H1 (cell line): Measurements from ENCODE around the gene CALY. TPM values are rescaled to one million over a fixed set of nuclear protein-coding genes. Genes with fewer than 3 reads are reported as not detected.

Source experiments
- BRCA1 ChIP-seq: IDR thresholded peaks from 2 replicates; pipeline ENCODE4 v1.6.1; 2012; ENCODE audit warnings: low read depth, low read length, improper control_type of control experiment
- EGR1 ChIP-seq: IDR thresholded peaks from 2 replicates; pipeline ENCODE4 v1.6.1; 2011; ENCODE audit warnings: low read depth, low read length, borderline replicate concordance
- EP300 ChIP-seq, 2 experiments: IDR thresholded peaks; 1 replicate in 1 of 2; 2 replicates in 1 of 2; pipeline ENCODE4 v1.6.1; 2011 to 2012; ENCODE audit warnings: low read depth in 2 of 2, low read length in 2 of 2, mild to moderate bottlenecking in 2 of 2, borderline replicate concordance in 1 of 2, inconsistent platforms in 1 of 2, moderate library complexity in 1 of 2
- GTF2F1 ChIP-seq: IDR thresholded peaks from 2 replicates; pipeline ENCODE4 v1.6.1; 2012; ENCODE audit warnings: low read depth, low read length, improper control_type of control experiment, borderline replicate concordance
- KDM1A ChIP-seq: fragments of 200-600, 300-600 bp; sonication (generic); IDR thresholded peaks from 2 replicates; pipeline ENCODE4 v1.7.1; 2016; ENCODE audit warnings: mild to moderate bottlenecking, low read length, borderline replicate concordance
- KDM5A ChIP-seq: fragments of 200-600 bp; IDR thresholded peaks from 2 replicates; pipeline ENCODE4 v1.7.1; 2012; ENCODE audit warnings: mild to moderate bottlenecking, low read length, inconsistent platforms, mixed read lengths
- RXRA ChIP-seq: IDR thresholded peaks from 2 replicates; pipeline ENCODE4 v1.6.1; 2011; ENCODE audit warnings: low read depth, mild to moderate bottlenecking, low read length, moderate library complexity; ENCODE audit not compliant: insufficient read depth
- SP4 ChIP-seq: IDR thresholded peaks from 2 replicates; pipeline ENCODE4 v1.6.1; 2012; ENCODE audit warnings: low read length, inconsistent platforms
- SRF ChIP-seq: IDR thresholded peaks from 2 replicates; pipeline ENCODE4 v1.6.1; 2011; ENCODE audit warnings: mild to moderate bottlenecking, low read depth, low read length, moderate library complexity
- SUZ12 ChIP-seq: fragments of 200-600 bp; sonication (generic); IDR thresholded peaks from 2 replicates; pipeline ENCODE4 v1.6.1; 2012; ENCODE audit warnings: mild to moderate bottlenecking, inconsistent platforms, low read length, moderate library complexity, mixed read lengths
- polyA plus RNA-seq, 7 experiments: library from polyadenylated mRNA; depleted of rRNA in 3 of 7; stranded (reverse) in 5 of 7; unstranded in 2 of 7; fragments of >200 nt in 5 of 7; fragments of 200-250 nt in 2 of 7; gene quantifications; 1 replicate in 5 of 7; 2 replicates in 1 of 7; 4 replicates in 1 of 7; pipeline versions ENCODE4 v1.2.1 to v1.2.3, GENCODE V29; 2011 to 2013; ENCODE audit warnings: missing spikeins in 2 of 7, mixed read lengths in 2 of 7
- total RNA-seq: library from RNA; stranded (reverse); fragmentation: NEBNext Ultra II Directional; extraction: Animal tissue kit (Norgen Biotek cat#: 25700); gene quantifications from 2 replicates; pipeline ENCODE4 v1.2.1, GENCODE V29; 2021

The CALY gene
- total and polyA plus RNA-seq, 2 of the 8 experiments (the other 6 are each of a cell fraction or from before 2014, with no cell fraction given) = 1.3 to 1.5 TPM

- no peak for TF ChIP-seq EP300 (IDR thresholded peaks at IDR 0.05; ENCODE audit: borderline replicate concordance in 1 of 2, low read depth in 2 of 2, low read length in 2 of 2)
- TF ChIP-seq RXRA = no peak
- no peak for TF ChIP-seq SUZ12
- TF ChIP-seq GTF2F1 = no peak
- TF ChIP-seq BRCA1 = no peak
- TF ChIP-seq SP4 = no peak
- TF ChIP-seq EGR1 = no peak
- TF ChIP-seq KDM5A = no peak
- no peak for TF ChIP-seq SRF
- TF ChIP-seq KDM1A = no peak
Observed at GRCh38 chr10:133359554-133359971, 22.9 kb upstream of the CALY start (continued).
